ENCODE results near the gene DLGAP1. TPM values are rescaled to one million over a fixed set of nuclear protein-coding genes. Genes with fewer than 3 reads are reported as not detected.

DLGAP1 gene
- polyA plus RNA-seq, 1 donor from 2014 or later, result 4.5 TPM

GRCh38 chr18:3742541-3742940 is 712.6 kb downstream of the DLGAP1 start:
- Histone ChIP-seq H4K20me1 (ENCODE audit: insufficient read depth) (no peaks in the 10 kb centered on the region), H3K36me3 (ENCODE audit: insufficient read depth, low read length) (peaks cover 5% of the 10 kb centered on the region), H3K9ac (ENCODE audit: low read length) (no peak overlapping the region), H2AFZ (ENCODE audit: low read depth, low read length) (no peak overlapping the region), H3K79me2 (replicated peaks; ENCODE audit: insufficient read depth, low read length) (no peaks in the 10 kb centered on the region), H3K9me3 (ENCODE audit: low read length) (no peaks in the 10 kb centered on the region), H3K27me3 (ENCODE audit: insufficient read depth, low read depth, low read length) (no peaks in the 10 kb centered on the region), H3K27ac (ENCODE audit: low read length) (no peak overlapping the region), H3K9me2 (ENCODE audit: insufficient read depth, low read length) (no peaks in the 10 kb centered on the region), H3K4me3 (ENCODE audit: low read length) (no peak overlapping the region), H3F3A (ENCODE audit: insufficient read depth, low read length, poor library complexity, severe bottlenecking) (no peaks in the 10 kb centered on the region), H3K4me2 (ENCODE audit: low read length) (no peak overlapping the region)
- TF ChIP-seq EZH2 (IDR thresholded peaks at IDR 0.05; ENCODE audit: borderline replicate concordance, insufficient read depth, low read length, poor library complexity, severe bottlenecking) (no peak), REST (IDR thresholded peaks at IDR 0.05; ENCODE audit: borderline replicate concordance) (no peak), POLR2AphosphoS5 (IDR thresholded peaks at IDR 0.05) (no peak), SMC3 (conservative IDR thresholded peaks at IDR 0.05; ENCODE audit: poor library complexity) (no peak), EP300 (conservative IDR thresholded peaks at IDR 0.05; ENCODE audit: poor library complexity, severe bottlenecking) (no peak), MXI1 (conservative IDR thresholded peaks at IDR 0.05; ENCODE audit: poor library complexity, severe bottlenecking) (no peak)

- Histone ChIP-seq H3K4me2 (ENCODE audit: low read length) (no peak overlapping the region), H3K79me2 (replicated peaks; ENCODE audit: insufficient read depth, low read length) (no peaks in the 10 kb centered on the region), H3K4me3 (ENCODE audit: low read length) (no peak overlapping the region), H3K27ac (ENCODE audit: low read length) (no peak overlapping the region), H4K20me1 (ENCODE audit: insufficient read depth) (no peaks in the 10 kb centered on the region), H3K36me3 (ENCODE audit: insufficient read depth, low read length) (peaks cover 5% of the 10 kb centered on the region), H3K27me3 (ENCODE audit: insufficient read depth, low read depth, low read length) (no peaks in the 10 kb centered on the region), H3K9ac (ENCODE audit: low read length) (no peak overlapping the region), H3K9me2 (ENCODE audit: insufficient read depth, low read length) (no peaks in the 10 kb centered on the region), H3K9me3 (ENCODE audit: low read length) (no peaks in the 10 kb centered on the region), H2AFZ (ENCODE audit: low read depth, low read length) (no peak overlapping the region), H3F3A (ENCODE audit: insufficient read depth, low read length, poor library complexity, severe bottlenecking) (no peaks in the 10 kb centered on the region)
- no peak for TF ChIP-seq REST (IDR thresholded peaks at IDR 0.05; ENCODE audit: borderline replicate concordance)
- TF ChIP-seq POLR2AphosphoS5 (IDR thresholded peaks at IDR 0.05), result no peak
- no peak for TF ChIP-seq EZH2 (IDR thresholded peaks at IDR 0.05; ENCODE audit: borderline replicate concordance, insufficient read depth, low read length, poor library complexity, severe bottlenecking)
- TF ChIP-seq TAF1 (IDR thresholded peaks at IDR 0.05; ENCODE audit: low read depth), result no peak
- no peak for TF ChIP-seq SMC3 (conservative IDR thresholded peaks at IDR 0.05; ENCODE audit: poor library complexity)
- TF ChIP-seq MXI1 (conservative IDR thresholded peaks at IDR 0.05; ENCODE audit: poor library complexity, severe bottlenecking), result no peak
- TF ChIP-seq EP300 (conservative IDR thresholded peaks at IDR 0.05; ENCODE audit: poor library complexity, severe bottlenecking), result no peak
- TF ChIP-seq RAD21 (conservative IDR thresholded peaks at IDR 0.05), result no peak
- no peak for TF ChIP-seq CTCF (IDR thresholded peaks at IDR 0.05; ENCODE audit: poor library complexity, severe bottlenecking)
Observed at GRCh38 chr18:3741333-3741732, 713.8 kb downstream of the DLGAP1 start.

All from neural cell (in vitro differentiated cells).